C4-2B (cell line): Measurements from ENCODE around the gene UBE2Q2.

ENCODE experiments used
- H3K27ac ChIP-seq: fragments of 450-650 bp; 2 replicates; pipeline ENCODE4 v1.5.1; 2017
- ZFX ChIP-seq: fragments of 450-650 bp; IDR thresholded peaks from 2 replicates; pipeline ENCODE4 v1.6.1; 2017
- TF ChIP-seq, protein P1 (sequence below): fragments of 450-650 bp; conservative IDR thresholded peaks from 2 replicates; pipeline ENCODE4 v1.5.1; 2017; ENCODE audit warnings: mild to moderate bottlenecking

UBE2Q2 gene

DNA sequence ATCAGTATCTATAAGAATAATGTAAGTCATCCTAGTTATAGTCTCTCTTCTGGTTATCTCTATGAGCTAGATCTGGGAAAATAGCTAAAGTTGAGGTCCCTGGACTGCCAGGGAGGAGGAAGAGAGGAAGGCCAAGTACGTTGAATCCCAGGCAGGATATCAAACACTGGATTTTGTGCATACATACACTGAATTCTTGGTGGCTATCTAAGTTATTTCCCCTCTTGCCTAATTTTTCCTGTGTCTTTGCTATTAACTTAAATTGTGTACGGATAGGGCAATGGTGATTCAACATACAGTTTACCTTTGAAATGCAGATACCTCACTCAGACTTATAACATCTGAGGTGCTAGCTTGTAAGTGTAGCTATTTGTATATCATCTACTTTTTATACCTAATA lies 87.6 kb downstream of the UBE2Q2 start:
- H3K27ac ChIP-seq, result no peak overlapping the region
- TF ChIP-seq, protein P1, sequence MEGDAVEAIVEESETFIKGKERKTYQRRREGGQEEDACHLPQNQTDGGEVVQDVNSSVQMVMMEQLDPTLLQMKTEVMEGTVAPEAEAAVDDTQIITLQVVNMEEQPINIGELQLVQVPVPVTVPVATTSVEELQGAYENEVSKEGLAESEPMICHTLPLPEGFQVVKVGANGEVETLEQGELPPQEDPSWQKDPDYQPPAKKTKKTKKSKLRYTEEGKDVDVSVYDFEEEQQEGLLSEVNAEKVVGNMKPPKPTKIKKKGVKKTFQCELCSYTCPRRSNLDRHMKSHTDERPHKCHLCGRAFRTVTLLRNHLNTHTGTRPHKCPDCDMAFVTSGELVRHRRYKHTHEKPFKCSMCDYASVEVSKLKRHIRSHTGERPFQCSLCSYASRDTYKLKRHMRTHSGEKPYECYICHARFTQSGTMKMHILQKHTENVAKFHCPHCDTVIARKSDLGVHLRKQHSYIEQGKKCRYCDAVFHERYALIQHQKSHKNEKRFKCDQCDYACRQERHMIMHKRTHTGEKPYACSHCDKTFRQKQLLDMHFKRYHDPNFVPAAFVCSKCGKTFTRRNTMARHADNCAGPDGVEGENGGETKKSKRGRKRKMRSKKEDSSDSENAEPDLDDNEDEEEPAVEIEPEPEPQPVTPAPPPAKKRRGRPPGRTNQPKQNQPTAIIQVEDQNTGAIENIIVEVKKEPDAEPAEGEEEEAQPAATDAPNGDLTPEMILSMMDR, result no peak
- TF ChIP-seq ZFX, result no peak

DNA sequence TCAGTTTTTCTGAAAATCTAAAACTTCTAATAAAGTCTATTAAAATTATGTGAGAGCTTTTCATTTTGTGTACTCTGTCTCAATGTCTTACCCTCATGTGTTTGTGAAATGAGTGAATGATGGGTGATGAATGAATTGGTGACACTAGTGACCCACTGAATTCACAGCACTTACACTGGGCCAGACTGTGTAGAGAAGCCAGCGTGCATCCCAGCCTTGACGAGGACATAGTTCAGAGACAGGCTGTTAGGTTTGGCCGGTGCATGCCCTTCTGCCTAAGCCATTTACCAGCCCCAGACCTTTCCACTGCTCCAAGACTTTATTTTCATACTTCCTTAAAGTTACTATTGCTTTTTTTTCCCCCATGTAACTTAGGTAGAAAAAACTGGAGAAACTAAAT lies 99.2 kb downstream of the UBE2Q2 start:
- TF ChIP-seq, protein P1, result no peak
- no peak for TF ChIP-seq ZFX

DNA sequence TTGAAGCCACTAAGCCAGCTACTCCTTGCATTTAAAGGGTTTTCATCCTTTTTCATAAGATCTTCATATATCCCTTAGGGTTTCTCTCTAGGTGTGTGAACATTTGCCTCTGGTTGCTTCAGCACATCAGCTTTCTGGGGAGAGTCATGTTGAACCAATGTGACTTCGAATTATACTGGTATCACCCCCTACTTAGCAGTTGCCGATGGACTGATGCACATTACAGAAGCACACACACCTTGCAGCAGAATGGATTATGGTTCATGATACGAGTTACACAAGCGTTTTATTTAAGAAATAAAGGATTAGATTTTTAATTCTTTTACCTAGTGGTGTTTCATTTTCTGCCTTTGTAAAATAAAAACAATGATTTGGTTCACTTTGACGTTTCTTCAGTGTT lies 100.0 kb downstream of the UBE2Q2 start:
- H3K27ac ChIP-seq, result no peak overlapping the region
- no peak for TF ChIP-seq ZFX
- TF ChIP-seq, protein P1, result no peak

More for the DNA sequence above, 99.2 kb downstream of the UBE2Q2 start:
- H3K27ac ChIP-seq, result no peak overlapping the region

DNA sequence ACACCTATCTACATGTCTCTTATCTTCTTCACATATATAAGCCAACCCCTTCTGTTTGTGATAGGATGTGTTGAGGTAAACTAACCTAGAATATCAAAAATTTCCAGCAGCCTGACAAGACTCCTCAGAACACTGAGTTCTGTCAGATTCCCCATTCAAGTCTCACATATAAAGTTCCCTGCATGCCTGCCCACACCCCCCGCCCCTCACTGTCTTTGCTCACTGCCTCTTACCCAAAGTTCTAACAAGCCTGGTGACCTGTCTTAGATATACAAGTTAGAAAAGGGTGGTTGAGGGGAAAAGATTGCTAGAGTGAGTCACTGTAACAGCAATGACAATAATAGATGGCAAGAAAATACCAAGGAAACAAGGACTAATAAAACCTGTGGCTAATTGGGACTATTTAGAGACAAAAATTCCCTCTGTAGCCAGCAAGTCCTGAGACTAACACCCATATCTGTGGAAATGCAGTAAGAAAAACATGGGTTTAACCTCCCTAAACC lies 100.5 kb downstream of the UBE2Q2 start:
- H3K27ac ChIP-seq, result no peak overlapping the region
- TF ChIP-seq, protein P1, result no peak
- no peak for TF ChIP-seq ZFX

DNA sequence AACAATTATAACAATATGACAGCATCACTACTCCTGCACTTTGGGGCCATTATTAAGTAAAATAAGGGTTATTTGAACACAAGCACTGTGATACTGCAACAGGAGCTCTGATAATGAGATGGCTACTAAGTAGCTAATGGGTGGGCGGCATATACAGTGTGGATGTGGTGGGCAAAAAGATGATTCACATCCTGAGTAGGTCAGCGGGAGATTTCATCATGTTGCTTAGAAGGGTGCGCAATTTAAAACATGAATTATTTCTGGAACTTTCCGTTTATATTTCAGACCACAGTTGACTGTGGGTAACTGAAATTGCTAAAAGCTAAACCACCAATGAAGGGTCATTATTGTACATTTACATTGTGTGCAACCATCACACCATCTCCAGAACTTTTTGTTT lies 102.7 kb downstream of the UBE2Q2 start:
- H3K27ac ChIP-seq, result no peak overlapping the region
- TF ChIP-seq, protein P1, result no peak
- TF ChIP-seq ZFX, result no peak

DNA sequence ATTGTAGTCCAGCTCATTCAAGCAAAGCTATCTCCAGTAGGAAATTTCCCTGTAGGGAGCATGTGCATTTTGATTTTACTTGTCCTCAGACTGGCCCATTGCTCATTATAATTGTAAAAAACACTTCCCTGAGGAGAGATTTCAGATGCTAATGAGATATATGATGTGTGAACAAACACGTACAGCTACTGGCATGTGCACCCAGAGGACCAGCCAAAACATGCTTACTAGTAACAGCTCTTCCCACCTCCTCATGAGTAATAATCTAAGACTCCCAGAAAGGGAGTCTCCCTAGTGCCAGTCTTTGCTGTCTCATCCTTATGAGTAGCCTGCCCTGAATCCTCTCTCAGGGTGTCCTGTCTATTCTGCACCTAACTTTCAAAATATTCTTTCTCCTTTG lies 103.8 kb downstream of the UBE2Q2 start:
- TF ChIP-seq ZFX, result no peak
- TF ChIP-seq, protein P1, result no peak
- H3K27ac ChIP-seq, result no peak overlapping the region

DNA sequence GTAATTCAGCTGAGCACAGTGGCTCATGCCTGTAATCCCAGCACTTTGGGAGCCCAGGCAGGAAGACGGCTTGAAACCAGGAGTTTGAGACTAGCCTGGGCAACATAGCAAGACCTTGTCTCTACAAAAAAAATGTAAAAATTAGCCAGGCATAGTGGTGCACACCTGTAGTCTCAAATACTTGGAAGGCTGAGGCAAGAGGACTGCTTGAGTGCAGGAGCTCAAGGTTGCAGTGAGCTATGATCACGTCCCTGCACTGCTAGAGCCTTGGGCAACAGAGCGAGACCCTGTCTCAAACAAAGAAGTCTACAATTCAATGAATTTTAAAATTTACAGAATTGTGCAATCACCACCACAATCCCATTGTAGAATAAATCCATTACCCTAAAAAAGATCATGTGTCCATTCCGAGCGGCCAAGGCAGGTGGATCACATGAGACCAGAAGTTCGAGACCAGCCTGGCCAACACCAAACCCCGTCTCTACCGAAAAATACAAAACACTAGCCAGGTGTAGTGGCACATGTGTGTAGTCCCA lies 105.6 kb downstream of the UBE2Q2 start:
- no peak overlapping the region for H3K27ac ChIP-seq
- TF ChIP-seq, protein P1, result no peak
- no peak for TF ChIP-seq ZFX
